PFSK-1 (cell line): ENCODE results near the gene GRIK3.

Source experiments
- FOXP2 ChIP-seq: optimal IDR thresholded peaks from 2 replicates; pipeline ENCODE3; 2011; ENCODE audit warnings: borderline replicate concordance, control low read depth, inconsistent platforms; ENCODE audit not compliant: insufficient read depth; ENCODE audit errors: extremely low read length, extremely low read depth
- POLR2AphosphoS5 ChIP-seq: IDR thresholded peaks from 2 replicates; pipeline ENCODE4 v1.6.1; 2012; ENCODE audit warnings: low read depth, mild to moderate bottlenecking, control low read depth, low read length, moderate library complexity
- REST ChIP-seq, 2 experiments: IDR thresholded peaks; 2 replicates each; pipeline versions ENCODE4 v1.6.1 to v1.8.0; 2011 to 2012; ENCODE audit warnings: low read depth in 2 of 2, low read length in 2 of 2, control low read depth in 1 of 2, inconsistent platforms in 1 of 2, mild to moderate bottlenecking in 1 of 2, moderate library complexity in 1 of 2; ENCODE audit not compliant: insufficient read depth in 1 of 2
- SIN3A ChIP-seq: IDR thresholded peaks from 2 replicates; pipeline ENCODE4 v1.6.1; 2012; ENCODE audit warnings: mild to moderate bottlenecking, low read length, moderate library complexity, borderline replicate concordance; ENCODE audit not compliant: insufficient read depth
- TAF1 ChIP-seq: IDR thresholded peaks from 2 replicates; pipeline ENCODE4 v1.6.1; 2012; ENCODE audit warnings: low read length, control low read depth, borderline replicate concordance; ENCODE audit not compliant: insufficient read depth

The GRIK3 gene

GRCh38 chr1:36804669-36805314, 229.5 kb downstream of the GRIK3 start:
- TF ChIP-seq SIN3A (no peak), TAF1 (no peak), FOXP2 (no peak), POLR2AphosphoS5 (no peak), REST (IDR thresholded peaks at IDR 0.05; ENCODE audit: insufficient read depth in 1 of 2, low read depth in 2 of 2, low read length in 2 of 2) (no peak)

GRCh38 chr1:36803868-36804570, 230.3 kb downstream of the GRIK3 start:
- TF ChIP-seq REST (IDR thresholded peaks at IDR 0.05; ENCODE audit: insufficient read depth in 1 of 2, low read depth in 2 of 2, low read length in 2 of 2) (peak in 1 of 2 experiments; percentile 79; a peak in 1 of 4 replicates), SIN3A (no peak), FOXP2 (no peak)

- TF ChIP-seq FOXP2, result no peak
- no peak for TF ChIP-seq SIN3A
- TF ChIP-seq REST (IDR thresholded peaks at IDR 0.05; ENCODE audit: insufficient read depth in 1 of 2, low read depth in 2 of 2, low read length in 2 of 2), result no peak
- no peak for TF ChIP-seq TAF1
Observed at GRCh38 chr1:36802018-36802417, 232.3 kb downstream of the GRIK3 start.

GRCh38 chr1:36797761-36798160, 236.6 kb downstream of the GRIK3 start:
- TF ChIP-seq TAF1 (no peak), REST (IDR thresholded peaks at IDR 0.05; ENCODE audit: insufficient read depth in 1 of 2, low read depth in 2 of 2, low read length in 2 of 2) (no peak), FOXP2 (no peak), POLR2AphosphoS5 (no peak), SIN3A (no peak)
